Esophagus squamous epithelium (tissue), 4 donors: ENCODE data around the gene ASCC2.

ENCODE experiments used
- CTCF ChIP-seq, 6 experiments: fragments of 450-650 bp in 4 of 6; fragments of 200-600 bp in 2 of 6; sonication (generic) in 2 of 6; IDR thresholded peaks; one replicate each; pipeline ENCODE4 v1.5.1; 2016 to 2019; ENCODE audit warnings: antibody characterized with exemption in 6 of 6, mild to moderate bottlenecking in 4 of 6, moderate library complexity in 4 of 6
- POLR2A ChIP-seq, 4 donors: fragments of 450-650 bp; IDR thresholded peaks; one replicate each; pipeline ENCODE4 v1.6.1; 2017; ENCODE audit warnings: antibody characterized with exemption in 4 of 4, mild to moderate bottlenecking in 4 of 4, moderate library complexity in 3 of 4

DNA sequence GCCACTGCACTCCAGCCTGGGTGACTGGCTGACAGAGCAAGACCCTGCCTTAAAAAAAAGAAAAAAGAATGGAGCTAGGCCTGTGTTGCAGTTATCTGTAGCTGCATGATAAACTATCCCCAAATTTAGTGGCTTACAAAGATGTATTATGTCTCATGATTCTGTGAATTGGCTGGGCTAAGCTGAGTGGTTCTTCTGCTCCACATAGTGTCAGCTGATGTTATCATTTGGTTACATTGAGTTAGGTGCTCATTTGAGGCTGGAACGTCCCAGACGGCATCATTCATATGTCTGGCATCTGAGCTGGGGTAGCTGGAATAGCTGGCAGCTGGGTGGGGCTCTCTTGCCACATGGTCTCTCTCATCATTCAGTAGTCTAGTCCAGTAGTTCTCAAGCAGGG is 8.2 kb upstream of the ASCC2 start:
- TF ChIP-seq CTCF (IDR thresholded peaks at IDR 0.05) (no peak), POLR2A (IDR thresholded peaks at IDR 0.05) (no peak)
